ENCODE data around the gene PTPRT.

Gene PTPRT

GRCh38 chr20:42181064-42181463 lies 1008.6 kb downstream of the PTPRT start:
- DNase-seq (ENCODE audit: low spot score) = no peak
- in situ Hi-C loops (cut with MboI; ENCODE audit: low sequenced_read_pairs, unreplicated experiment) = no loop called here
- TF ChIP-seq CTCF (IDR thresholded peaks at IDR 0.05; ENCODE audit: borderline replicate concordance, control extremely low read depth, extremely low read depth, insufficient read depth, missing control alignments) = no peak

- in situ Hi-C loops (cut with MboI; ENCODE audit: low sequenced_read_pairs, unreplicated experiment) = no loop called here
- no peak for DNase-seq (ENCODE audit: low spot score)
- no peak for TF ChIP-seq CTCF (IDR thresholded peaks at IDR 0.05; ENCODE audit: borderline replicate concordance, control extremely low read depth, extremely low read depth, insufficient read depth, missing control alignments)
Measured at GRCh38 chr20:42179768-42180167, 1009.9 kb downstream of the PTPRT start.

- no peak for TF ChIP-seq CTCF (IDR thresholded peaks at IDR 0.05; ENCODE audit: borderline replicate concordance, control extremely low read depth, extremely low read depth, insufficient read depth, missing control alignments)
- no peak for DNase-seq (ENCODE audit: low spot score)
- in situ Hi-C loops (cut with MboI; ENCODE audit: low sequenced_read_pairs, unreplicated experiment) = no loop called here
Measured at GRCh38 chr20:42173440-42173839, 1016.3 kb downstream of the PTPRT start.

- DNase-seq (ENCODE audit: low spot score) = no peak
- in situ Hi-C loops (cut with MboI; ENCODE audit: low sequenced_read_pairs, unreplicated experiment) = no loop called here
- no peak for TF ChIP-seq CTCF (IDR thresholded peaks at IDR 0.05; ENCODE audit: borderline replicate concordance, control extremely low read depth, extremely low read depth, insufficient read depth, missing control alignments)
Measured at GRCh38 chr20:42164121-42164890, 1025.4 kb downstream of the PTPRT start.

GRCh38 chr20:42161228-42161829 lies 1028.4 kb downstream of the PTPRT start:
- no peak for DNase-seq (ENCODE audit: low spot score)
- in situ Hi-C loops (cut with MboI; ENCODE audit: low sequenced_read_pairs, unreplicated experiment) = no loop called here
- no peak for TF ChIP-seq CTCF (IDR thresholded peaks at IDR 0.05; ENCODE audit: borderline replicate concordance, control extremely low read depth, extremely low read depth, insufficient read depth, missing control alignments)

- TF ChIP-seq CTCF (IDR thresholded peaks at IDR 0.05; ENCODE audit: borderline replicate concordance, control extremely low read depth, extremely low read depth, insufficient read depth, missing control alignments) = no peak
- in situ Hi-C loops (cut with MboI; ENCODE audit: low sequenced_read_pairs, unreplicated experiment) = no loop called here
- no peak for DNase-seq (ENCODE audit: low spot score)
Measured at GRCh38 chr20:42159808-42160207, 1029.9 kb downstream of the PTPRT start.

Measured in GM13976 (cell line).